T-cell (primary cell): Measurements from ENCODE around the gene SFXN4. TPM values are rescaled to one million over a fixed set of nuclear protein-coding genes. Genes with fewer than 3 reads are reported as not detected.

Experiments
- ATAC-seq, 4 experiments: fragments of 200-7000 bp in 3 of 4; fragments of 150-1000 bp in 1 of 4; cut with Tn5 transposase; replicated peaks in 1 of 4; 1 replicate in 3 of 4; 2 replicates in 1 of 4; pipeline ENCODE4 v1.10.0; 2021; ENCODE audit warnings: moderate library complexity in 3 of 4, mild to moderate bottlenecking in 2 of 4, moderate number of reproducible peaks in 1 of 4
- CTCF ChIA-PET, 2 donors: fragments of 300-600 bp; sonication (Branson Sonifier 250); formaldehyde crosslinking; loops; one replicate each; lab custom pipeline; 2022; ENCODE audit warnings: antibody characterized with exemption in 2 of 2; lab: Charles Lee
- POLR2A ChIA-PET, 2 donors: fragments of 300-600 bp; sonication (Branson Sonifier 250); formaldehyde crosslinking; loops; one replicate each; lab custom pipeline; 2022; ENCODE audit warnings: antibody characterized with exemption in 2 of 2; lab: Charles Lee
- DNase-seq, 35 experiments: peaks; one replicate each; pipeline versions ENCODE4 v3.0.0 to v3.0.0-alpha.2; 2013 to 2023
- H3K27ac ChIP-seq: one replicate; pipeline ENCODE4 v1.5.1; 2013; ENCODE audit warnings: low read length
- H3K27me3 ChIP-seq, 2 experiments: replicated peaks in 1 of 2; 1 replicate in 1 of 2; 2 replicates in 1 of 2; pipeline versions ENCODE4 v1.6.1 to v1.7.0; 2013; ENCODE audit warnings: low read length in 1 of 2, mixed read lengths in 1 of 2; ENCODE audit not compliant: control insufficient read depth in 2 of 2, insufficient read depth in 2 of 2; ENCODE audit errors: extremely low read depth in 1 of 2
- H3K36me3 ChIP-seq, 2 donors: 1 replicate in 1 of 2; 2 replicates in 1 of 2; pipeline versions ENCODE4 v1.6.1 to v1.7.0; 2013; ENCODE audit warnings: low read length in 1 of 2; ENCODE audit not compliant: control insufficient read depth in 2 of 2, insufficient read depth in 1 of 2; ENCODE audit errors: extremely low read depth in 1 of 2
- H3K4me1 ChIP-seq, 2 experiments: 1 replicate in 1 of 2; 2 replicates in 1 of 2; pipeline versions ENCODE4 v1.6.1 to v1.7.0; 2013; ENCODE audit warnings: low read length in 2 of 2, mixed read lengths in 1 of 2; ENCODE audit not compliant: insufficient read depth in 2 of 2, control insufficient read depth in 1 of 2; ENCODE audit errors: extremely low read depth in 1 of 2
- H3K4me3 ChIP-seq, 2 donors: 1 replicate in 1 of 2; 2 replicates in 1 of 2; pipeline versions ENCODE4 v1.5.1 to v1.7.0; 2013; ENCODE audit warnings: mild to moderate bottlenecking in 2 of 2, low read length in 1 of 2, moderate library complexity in 1 of 2; ENCODE audit not compliant: control insufficient read depth in 1 of 2; ENCODE audit errors: extremely low read depth in 1 of 2
- H3K9me3 ChIP-seq: 2 replicates; pipeline ENCODE4 v1.7.0; 2013
- H3K27ac Mint-ChIP-seq, 2 donors: one replicate each; pipeline ENCODE4 v1.8.0; 2020 to 2021; ENCODE audit warnings: mild to moderate bottlenecking in 2 of 2, mixed read lengths in 2 of 2
- H3K27me3 Mint-ChIP-seq, 2 donors: one replicate each; pipeline ENCODE4 v1.8.0; 2021 to 2022; ENCODE audit warnings: mixed read lengths in 2 of 2
- H3K36me3 Mint-ChIP-seq: one replicate; pipeline ENCODE4 v1.8.0; 2021; ENCODE audit warnings: mixed read lengths
- H3K4me1 Mint-ChIP-seq, 3 donors: one replicate each; pipeline ENCODE4 v1.8.0; 2020 to 2022; ENCODE audit warnings: mixed read lengths in 3 of 3, mild to moderate bottlenecking in 1 of 3
- H3K4me3 Mint-ChIP-seq, 3 donors: one replicate each; pipeline ENCODE4 v1.8.0; 2020 to 2022; ENCODE audit warnings: mild to moderate bottlenecking in 3 of 3, mixed read lengths in 3 of 3, moderate library complexity in 3 of 3
- H3K9me3 Mint-ChIP-seq, 3 donors: one replicate each; pipeline ENCODE4 v1.8.0; 2020 to 2022; ENCODE audit warnings: mixed read lengths in 3 of 3
- WGBS: methylation state at CpG from one replicate; pipeline ENCODE4 v1.1.5; 2013; ENCODE audit warnings: missing lambda C conversion rate; ENCODE audit not compliant: insufficient coverage; 5-methylcytosine and 5-hydroxymethylcytosine counted together
- total RNA-seq, 35 experiments: library from RNA in 6 of 35; stranded (reverse) in 6 of 35; fragments of 120-200 nt in 1 of 35; gene quantifications; one replicate each; pipeline versions ENCODE4 v1.2.1 to v1.2.4 and lab custom pipeline; 2013 to 2026

Gene SFXN4
- total RNA-seq, 5 donors from 2014 or later (not counting 1 experiment from before 2014, with no cell fraction given) = 10.4 to 19.4 (median 13.9) TPM

- Mint-ChIP-seq H3K27me3 (no peaks in the 10 kb centered on the region), H3K4me3 (peak overlapping the region; percentile 73 to 87 (median 78)), H3K27ac (no peak overlapping the region), H3K36me3 (peaks cover 9% of the 10 kb centered on the region), H3K9me3 (no peaks in the 10 kb centered on the region), H3K4me1 (peaks cover 8 to 38% (median 19%) of the 10 kb centered on the region in 3 donors)
- ATAC-seq (peak in 1 of 4 experiments; percentile 7), DNase-seq (peak in 2 of 35 experiments; percentile 7 to 11)
- ChIA-PET POLR2A (interaction anchor here (0.6 to 1.1 kb wide), 4 partner anchors 13 to 794 kb away, joined by 3 to 15 read pairs (median 8); no protein-coding TSS in a partner anchor), CTCF (no interaction called here)
- no peak overlapping the region for H3K27ac ChIP-seq
- no peaks in the 10 kb centered on the region for H3K9me3 ChIP-seq
- H3K4me1 ChIP-seq = peaks cover 0 to 31% of the 10 kb centered on the region in 2 experiments
- peaks cover 0 to 13% of the 10 kb centered on the region in 2 donors for H3K36me3 ChIP-seq
- H3K27me3 ChIP-seq = no peaks in the 10 kb centered on the region
- WGBS = 2% methylated on average over 10 of the region's 22 CpGs
- peak overlapping the region; percentile 48 to 49 for H3K4me3 ChIP-seq
Measured at GRCh38 chr10:119104654-119105015, 60.9 kb downstream of the SFXN4 start.

- ChIA-PET POLR2A (interaction anchor here (0.6 to 1.1 kb wide), 4 partner anchors 13 to 32 kb away, joined by 4 to 15 read pairs (median 8); no protein-coding TSS in a partner anchor), CTCF (no interaction called here)
- ATAC-seq = peak; percentile 81 to 86 (median 83)
- peaks cover 0 to 31% of the 10 kb centered on the region in 2 experiments for H3K4me1 ChIP-seq
- H3K27me3 ChIP-seq = no peaks in the 10 kb centered on the region
- no peaks in the 10 kb centered on the region for H3K9me3 ChIP-seq
- no peaks in the 10 kb centered on the region for H3K27me3 Mint-ChIP-seq
- WGBS = under 1% methylated on average over 80 of the region's 91 CpGs
- peak within 1 kb of the TSS; percentile 74 to 87 (median 83) for H3K4me3 Mint-ChIP-seq
- peaks cover 0 to 10% of the 10 kb centered on the region in 2 donors for H3K36me3 ChIP-seq
- peaks cover 8 to 38% (median 17%) of the 10 kb centered on the region in 3 donors for H3K4me1 Mint-ChIP-seq
- H3K9me3 Mint-ChIP-seq = no peaks in the 10 kb centered on the region
- H3K4me3 ChIP-seq = peak within 1 kb of the TSS; percentile 48 to 49
- H3K27ac Mint-ChIP-seq = peak within 1 kb of the TSS; percentile 80 to 88
- peaks cover 7% of the 10 kb centered on the region for H3K36me3 Mint-ChIP-seq
- DNase-seq = peak; percentile 36 to 87 (median 58)
- peak within 1 kb of the TSS; percentile 58 for H3K27ac ChIP-seq
Measured at GRCh38 chr10:119103903-119104653, 61.4 kb downstream of the SFXN4 start, which contains the start of gene DENND10. DENND10 (plus strand) TSS chr10:119104113; CDS start chr10:119104143, 30 bp downstream.

GRCh38 chr10:119103241-119103902 lies 62.1 kb downstream of the SFXN4 start:
- Mint-ChIP-seq H3K4me1 (peaks cover 8 to 38% (median 17%) of the 10 kb centered on the region in 3 donors), H3K9me3 (no peaks in the 10 kb centered on the region), H3K4me3 (peak overlapping the region; percentile 74 to 83 (median 82)), H3K36me3 (peaks cover 7% of the 10 kb centered on the region), H3K27me3 (no peaks in the 10 kb centered on the region), H3K27ac (peak overlapping the region; percentile 80 to 88)
- ChIA-PET POLR2A (no interaction called here), CTCF (interaction anchor here in 1 of 2 donors (0.6 to 0.7 kb wide), 2 partner anchors 12 to 41 kb away, joined by 3 to 4 read pairs; no protein-coding TSS in a partner anchor)
- DNase-seq = peak in 2 of 35 experiments; percentile 16 to 32
- H3K4me1 ChIP-seq = peaks cover 0 to 31% of the 10 kb centered on the region in 2 experiments
- H3K4me3 ChIP-seq = no peak overlapping the region
- H3K27me3 ChIP-seq = no peaks in the 10 kb centered on the region
- H3K27ac ChIP-seq = peak overlapping the region; percentile 58
- ATAC-seq = peak in 1 of 4 experiments; percentile 10
- no peaks in the 10 kb centered on the region for H3K9me3 ChIP-seq
- WGBS = 81% methylated on average over 6 of the region's 12 CpGs
- peaks cover 0 to 6% of the 10 kb centered on the region in 2 donors for H3K36me3 ChIP-seq

GRCh38 chr10:119101366-119102098 lies 64.0 kb downstream of the SFXN4 start:
- WGBS = 87% methylated on average over 7 of the region's 10 CpGs
- Mint-ChIP-seq H3K4me1 (peaks cover 8 to 36% (median 17%) of the 10 kb centered on the region in 3 donors), H3K27ac (peak overlapping the region; percentile 18 to 82), H3K4me3 (no peak overlapping the region), H3K27me3 (no peaks in the 10 kb centered on the region), H3K9me3 (no peaks in the 10 kb centered on the region), H3K36me3 (no peaks in the 10 kb centered on the region)
- H3K9me3 ChIP-seq = no peaks in the 10 kb centered on the region
- peaks cover 0 to 31% of the 10 kb centered on the region in 2 experiments for H3K4me1 ChIP-seq
- H3K36me3 ChIP-seq = no peaks in the 10 kb centered on the region
- no peaks in the 10 kb centered on the region for H3K27me3 ChIP-seq
- CTCF ChIA-PET = interaction anchor here (0.6 to 1.2 kb wide), 5 partner anchors 10 to 344 kb away, joined by 3 to 4 read pairs (median 3); no protein-coding TSS in a partner anchor
- no peak overlapping the region for H3K4me3 ChIP-seq
- no peak for ATAC-seq
- no peak for DNase-seq
- H3K27ac ChIP-seq = no peak overlapping the region
- POLR2A ChIA-PET = interaction anchor here (0.6 to 1.3 kb wide), 5 partner anchors 10 to 506 kb away, joined by 3 to 4 read pairs (median 3); no protein-coding TSS in a partner anchor

- Histone ChIP-seq H3K36me3 (no peaks in the 10 kb centered on the region), H3K9me3 (no peaks in the 10 kb centered on the region), H3K27ac (no peak overlapping the region), H3K4me1 (peaks cover 0 to 35% of the 10 kb centered on the region in 2 experiments), H3K27me3 (no peaks in the 10 kb centered on the region), H3K4me3 (no peak overlapping the region)
- Mint-ChIP-seq H3K36me3 (no peaks in the 10 kb centered on the region), H3K4me1 (peaks cover 10 to 40% (median 26%) of the 10 kb centered on the region in 3 donors), H3K27ac (peak overlapping the region; percentile 80 to 82), H3K9me3 (no peaks in the 10 kb centered on the region), H3K27me3 (no peaks in the 10 kb centered on the region), H3K4me3 (no peak overlapping the region)
- DNase-seq = no peak
- ATAC-seq = no peak
- WGBS = 92% methylated on average over 2 of the region's 3 CpGs
- ChIA-PET CTCF (interaction anchor here (0.5 to 1.2 kb wide), 6 partner anchors 9 to 1736 kb away, joined by 3 to 4 read pairs (median 4); no protein-coding TSS in a partner anchor), POLR2A (interaction anchor here (0.6 to 1.3 kb wide), 4 partner anchors 9 to 506 kb away, joined by 3 to 4 read pairs (median 3); no protein-coding TSS in a partner anchor)
Measured at GRCh38 chr10:119100434-119101238, 64.9 kb downstream of the SFXN4 start.
